ENCODE results near the gene SLC44A5.
"Not testable (repeated sequence)": the region's sequence is repeated elsewhere in the genome, so short reads cannot be mapped to it uniquely, and the experiment has no call there.

The SLC44A5 gene

DNA sequence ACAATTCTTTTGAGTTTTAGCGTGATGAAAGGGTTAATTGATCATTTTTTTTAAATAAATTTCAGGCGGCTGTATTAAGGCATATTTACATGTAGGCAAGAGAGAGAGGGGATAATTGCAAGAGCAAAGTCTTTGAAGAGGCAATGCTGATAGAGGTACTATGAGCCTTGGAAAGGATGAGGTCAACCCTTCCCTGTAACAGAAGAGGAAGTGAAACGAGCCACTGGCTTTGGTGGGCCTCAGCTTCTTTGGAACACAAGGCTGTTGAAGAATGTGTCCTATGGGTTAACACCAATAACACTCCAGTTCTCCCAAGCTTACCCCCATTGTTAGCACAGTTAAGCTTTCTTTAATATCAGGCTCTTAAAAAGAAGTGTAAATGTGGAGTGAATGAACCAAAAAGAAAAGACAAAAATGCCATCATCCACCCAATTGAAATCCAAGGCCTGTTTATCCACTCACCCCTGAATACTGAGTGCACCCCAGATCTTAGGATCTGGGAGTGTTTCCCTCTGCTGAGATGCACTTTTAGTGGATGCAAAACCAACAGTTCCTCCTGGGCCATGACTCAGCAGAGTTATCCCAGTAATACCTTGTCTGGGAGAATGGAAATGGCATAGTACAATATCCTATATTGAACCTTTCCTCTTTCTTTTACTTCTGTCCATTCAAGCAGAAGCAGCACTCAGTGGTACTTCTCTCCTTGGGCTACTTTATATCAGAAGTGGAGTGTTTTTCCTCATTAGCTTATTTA, 216.4 kb downstream of the SLC44A5 start:
- 88 to 94% methylated on average over 3 of the region's 3 CpGs for WGBS, 2 experiments
- no peaks in the 10 kb centered on the region for H3K27me3 ChIP-seq (ENCODE audit: control insufficient read depth, insufficient read depth, low read length, poor library complexity, severe bottlenecking)
- H3K4me3 ChIP-seq (ENCODE audit: insufficient read depth, low read depth, low read length) = no peak overlapping the region
- no peak overlapping the region for H3K27ac ChIP-seq (ENCODE audit: insufficient read depth, low read depth, low read length, poor library complexity, severe bottlenecking)
- no peaks in the 10 kb centered on the region for H3K9me3 ChIP-seq (ENCODE audit: control insufficient read depth, low read length)
- H3K36me3 ChIP-seq (ENCODE audit: control insufficient read depth, insufficient read depth, low read length) = no peaks in the 10 kb centered on the region
- H3K4me1 ChIP-seq (ENCODE audit: control insufficient read depth, insufficient read depth, low read length) = no peaks in the 10 kb centered on the region

DNA sequence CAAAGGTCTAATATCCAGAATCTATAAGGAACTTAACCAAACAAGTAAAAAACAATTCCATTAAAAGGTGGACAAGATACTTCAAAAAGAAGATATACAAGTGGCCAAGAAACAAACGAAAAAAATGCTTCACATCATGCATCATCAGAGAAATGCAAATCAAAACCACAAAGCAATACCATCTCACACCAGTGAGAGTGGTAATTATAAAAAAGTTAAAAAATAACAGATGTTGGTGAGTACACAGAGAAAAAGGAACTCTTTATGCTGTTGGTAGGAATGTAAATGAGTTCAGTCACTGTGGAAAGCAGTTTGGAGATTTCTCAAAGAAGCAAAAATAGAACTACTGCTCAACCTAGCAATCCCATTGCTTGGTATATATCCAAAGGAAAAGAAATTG, 218.6 kb downstream of the SLC44A5 start:
- H3K4me3 ChIP-seq (ENCODE audit: insufficient read depth, low read depth, low read length) = no peak overlapping the region
- H3K9me3 ChIP-seq (ENCODE audit: control insufficient read depth, low read length) = no peaks in the 10 kb centered on the region
- H3K27me3 ChIP-seq (ENCODE audit: control insufficient read depth, insufficient read depth, low read length, poor library complexity, severe bottlenecking) = no peaks in the 10 kb centered on the region
- 86 to 88% methylated on average over 1 of the region's 1 CpG for WGBS, 2 experiments
- H3K36me3 ChIP-seq (ENCODE audit: control insufficient read depth, insufficient read depth, low read length) = no peaks in the 10 kb centered on the region
- H3K4me1 ChIP-seq (ENCODE audit: control insufficient read depth, insufficient read depth, low read length) = no peaks in the 10 kb centered on the region
- no peak overlapping the region for H3K27ac ChIP-seq (ENCODE audit: insufficient read depth, low read depth, low read length, poor library complexity, severe bottlenecking)

DNA sequence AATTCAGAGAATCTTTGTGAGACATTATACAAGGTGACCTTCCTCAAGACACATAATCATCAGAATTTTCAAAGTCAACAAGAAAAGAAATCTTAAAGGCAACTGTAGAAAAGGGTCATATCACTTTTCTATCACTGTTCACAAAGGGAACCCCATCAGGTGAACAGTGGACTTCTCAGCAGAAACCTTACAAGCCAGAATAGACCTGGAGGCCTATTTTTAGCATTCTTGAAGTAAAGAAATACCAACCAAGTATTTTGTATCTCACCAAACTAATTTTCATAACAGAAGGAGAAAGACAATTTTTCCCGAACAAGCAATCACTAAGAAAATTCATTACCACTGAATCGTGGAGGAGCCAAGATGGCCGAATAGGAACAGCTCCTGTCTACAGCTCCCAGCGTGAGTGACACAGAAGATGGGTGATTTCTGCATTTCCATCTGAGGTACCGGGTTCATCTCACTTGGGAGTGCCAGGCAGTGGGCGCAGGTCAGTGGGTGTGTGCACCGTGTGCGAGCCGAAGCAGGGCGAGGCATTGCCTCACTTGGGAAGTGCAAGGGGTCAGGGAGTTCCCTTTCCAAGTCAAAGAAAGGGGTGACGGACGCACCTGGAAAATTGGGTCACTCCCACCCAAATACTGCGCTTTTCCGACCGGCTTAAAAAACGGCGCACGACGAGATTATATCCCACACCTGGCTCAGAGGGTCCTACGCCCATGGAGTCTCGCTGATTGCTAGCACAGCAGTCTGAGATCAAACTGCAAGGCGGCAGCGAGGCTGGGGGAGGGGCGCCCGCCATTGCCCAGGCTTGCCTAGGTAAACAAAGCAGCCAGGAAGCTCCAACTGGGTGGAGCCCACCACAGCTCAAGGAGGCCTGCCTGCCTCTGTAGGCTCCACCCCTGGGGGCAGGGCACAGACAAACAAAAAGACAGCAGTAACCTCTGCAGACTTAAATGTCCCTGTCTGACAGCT, 235.2 kb downstream of the SLC44A5 start:
- WGBS, 2 experiments = 36 to 46% methylated on average over 21 to 23 of the region's 25 CpGs
- H3K36me3 ChIP-seq (ENCODE audit: control insufficient read depth, insufficient read depth, low read length); H3K9me3 ChIP-seq (ENCODE audit: control insufficient read depth, low read length); H3K27ac ChIP-seq (ENCODE audit: insufficient read depth, low read depth, low read length, poor library complexity, severe bottlenecking); H3K4me1 ChIP-seq (ENCODE audit: control insufficient read depth, insufficient read depth, low read length); H3K27me3 ChIP-seq (ENCODE audit: control insufficient read depth, insufficient read depth, low read length, poor library complexity, severe bottlenecking): not testable (repeated sequence)
- peak overlapping the region; percentile 17 for H3K4me3 ChIP-seq (ENCODE audit: insufficient read depth, low read depth, low read length)

DNA sequence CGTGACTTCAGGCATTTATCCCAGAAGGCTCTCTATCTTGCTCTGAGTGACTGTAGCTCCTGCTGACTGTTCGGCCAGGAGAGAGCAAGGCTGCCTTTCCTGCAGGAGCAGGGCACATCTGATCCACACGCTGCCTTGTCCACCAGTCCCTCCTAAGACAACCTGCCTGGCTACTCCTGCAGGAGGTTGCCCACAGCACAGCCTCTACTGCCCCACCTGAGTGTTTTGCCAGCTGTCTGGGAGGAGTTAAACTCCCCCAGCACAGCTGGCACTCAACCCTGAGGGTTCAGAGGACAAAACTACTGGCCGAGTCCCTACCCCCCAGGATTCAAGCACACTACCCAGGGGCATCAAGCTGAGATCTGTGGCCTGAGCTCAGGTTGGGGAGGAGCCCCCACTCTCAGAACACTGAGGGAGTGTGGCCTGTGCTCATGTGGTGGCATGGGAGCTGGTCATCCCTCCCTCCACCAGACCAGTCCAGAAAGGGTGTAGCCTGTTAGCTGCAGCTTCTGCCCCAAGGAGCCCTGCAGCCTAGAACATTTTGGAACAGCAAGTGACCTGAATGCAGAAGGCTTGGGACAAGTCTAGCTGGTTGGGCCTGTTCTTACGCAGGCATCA, 237.3 kb downstream of the SLC44A5 start:
- Histone ChIP-seq H3K4me1 (ENCODE audit: control insufficient read depth, insufficient read depth, low read length) (no peaks in the 10 kb centered on the region), H3K9me3 (ENCODE audit: control insufficient read depth, low read length) (no peaks in the 10 kb centered on the region), H3K27me3 (ENCODE audit: control insufficient read depth, insufficient read depth, low read length, poor library complexity, severe bottlenecking) (no peaks in the 10 kb centered on the region), H3K27ac (ENCODE audit: insufficient read depth, low read depth, low read length, poor library complexity, severe bottlenecking) (no peak overlapping the region), H3K36me3 (ENCODE audit: control insufficient read depth, insufficient read depth, low read length) (no peaks in the 10 kb centered on the region), H3K4me3 (ENCODE audit: insufficient read depth, low read depth, low read length) (no peak overlapping the region)
- WGBS, 2 experiments = 88 to 96% methylated on average over 5 of the region's 5 CpGs

DNA sequence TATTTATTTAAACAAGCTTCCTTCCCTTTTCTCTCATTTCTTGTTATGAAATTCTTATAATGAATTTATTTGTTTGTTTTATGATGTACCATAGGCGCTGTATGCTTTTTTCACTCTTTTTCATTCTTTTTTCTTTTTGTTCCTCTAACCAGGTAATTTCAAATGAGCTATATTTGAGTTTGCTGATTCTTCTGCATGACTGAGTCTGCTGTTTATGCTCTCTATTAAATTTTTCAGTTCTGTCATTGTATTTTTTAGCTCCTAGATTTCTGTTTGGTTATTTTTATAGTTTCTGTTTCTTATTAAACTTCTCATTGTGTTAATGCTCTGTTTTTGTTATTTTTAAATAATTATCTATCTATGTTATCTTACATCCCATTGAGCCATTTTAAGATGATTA, 244.3 kb downstream of the SLC44A5 start:
- H3K36me3 ChIP-seq (ENCODE audit: control insufficient read depth, insufficient read depth, low read length) = peaks cover 5% of the 10 kb centered on the region
- no peak overlapping the region for H3K4me3 ChIP-seq (ENCODE audit: insufficient read depth, low read depth, low read length)
- H3K4me1 ChIP-seq (ENCODE audit: control insufficient read depth, insufficient read depth, low read length) = no peaks in the 10 kb centered on the region
- 100% methylated on average over 1 of the region's 1 CpG; no CpG with 5 or more reads in 1 of the 2 experiments for WGBS, 2 experiments
- H3K27me3 ChIP-seq (ENCODE audit: control insufficient read depth, insufficient read depth, low read length, poor library complexity, severe bottlenecking) = no peaks in the 10 kb centered on the region
- no peaks in the 10 kb centered on the region for H3K9me3 ChIP-seq (ENCODE audit: control insufficient read depth, low read length)
- no peak overlapping the region for H3K27ac ChIP-seq (ENCODE audit: insufficient read depth, low read depth, low read length, poor library complexity, severe bottlenecking)

DNA sequence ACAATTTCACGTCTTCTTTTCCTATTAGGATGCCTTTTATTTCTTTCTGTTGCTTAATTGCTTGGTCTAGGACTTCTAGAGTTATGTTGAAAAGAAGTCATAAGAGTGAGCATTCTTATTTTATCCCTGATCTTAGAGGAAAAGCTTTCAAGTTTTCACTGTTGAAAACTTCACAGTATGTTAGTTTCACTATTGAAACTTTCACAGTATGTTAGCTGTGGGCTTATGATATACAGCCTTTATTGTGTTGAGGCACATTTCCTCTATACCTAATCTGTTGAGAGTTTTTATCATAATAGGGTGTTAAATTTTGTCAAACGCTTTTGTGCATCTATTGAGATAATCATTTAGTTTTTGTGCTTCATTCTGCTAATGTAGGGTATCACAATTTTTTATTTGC, 249.7 kb downstream of the SLC44A5 start:
- Histone ChIP-seq H3K9me3 (ENCODE audit: control insufficient read depth, low read length) (no peaks in the 10 kb centered on the region), H3K27me3 (ENCODE audit: control insufficient read depth, insufficient read depth, low read length, poor library complexity, severe bottlenecking) (no peaks in the 10 kb centered on the region), H3K4me1 (ENCODE audit: control insufficient read depth, insufficient read depth, low read length) (no peaks in the 10 kb centered on the region), H3K27ac (ENCODE audit: insufficient read depth, low read depth, low read length, poor library complexity, severe bottlenecking) (no peak overlapping the region), H3K36me3 (ENCODE audit: control insufficient read depth, insufficient read depth, low read length) (no peaks in the 10 kb centered on the region), H3K4me3 (ENCODE audit: insufficient read depth, low read depth, low read length) (no peak overlapping the region)
- WGBS, 2 experiments = 100% methylated on average over 1 to 2 of the region's 2 CpGs

DNA sequence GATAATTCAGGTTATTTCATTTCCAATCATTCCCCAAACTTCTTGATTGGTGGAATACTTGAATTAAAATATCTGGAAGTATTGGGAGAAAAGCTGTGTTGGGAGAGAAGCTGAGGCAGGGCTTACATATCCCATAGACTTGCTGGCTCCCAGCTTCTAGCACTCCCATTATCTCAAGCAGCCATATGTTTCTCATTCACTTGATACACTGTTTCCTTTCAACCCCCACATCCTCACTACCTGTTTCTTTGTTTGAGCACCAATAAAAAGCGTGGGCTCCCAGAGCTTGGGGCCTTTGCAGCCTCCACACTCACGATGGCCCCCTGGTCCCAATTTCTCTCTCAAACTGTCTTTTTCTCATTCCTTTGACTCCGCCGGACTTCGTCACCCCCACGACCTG, 256.6 kb downstream of the SLC44A5 start:
- WGBS, 2 experiments = 92 to 93% methylated on average over 6 of the region's 6 CpGs

DNA sequence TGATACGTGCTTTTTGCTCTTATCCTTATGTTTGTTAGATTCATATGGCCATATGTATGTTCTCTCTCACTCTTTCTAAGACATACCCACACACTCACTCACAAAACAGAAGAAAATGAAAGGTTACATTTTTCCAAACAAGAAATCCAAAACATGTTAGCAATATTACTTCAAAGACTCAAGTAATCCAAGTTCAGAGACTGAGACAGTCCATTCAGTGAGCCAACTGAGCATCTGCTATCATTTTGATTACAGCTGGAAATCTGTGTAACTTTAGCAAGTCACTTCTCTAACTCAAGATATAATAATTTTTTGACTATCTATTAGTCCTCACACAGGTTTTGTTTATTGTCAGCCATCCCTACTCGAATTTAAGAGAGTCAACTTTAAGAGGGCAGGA, 257.9 kb downstream of the SLC44A5 start:
- Histone ChIP-seq H3K27me3 (ENCODE audit: control insufficient read depth, insufficient read depth, low read length, poor library complexity, severe bottlenecking) (no peaks in the 10 kb centered on the region), H3K4me3 (ENCODE audit: insufficient read depth, low read depth, low read length) (no peak overlapping the region), H3K27ac (ENCODE audit: insufficient read depth, low read depth, low read length, poor library complexity, severe bottlenecking) (no peak overlapping the region), H3K4me1 (ENCODE audit: control insufficient read depth, insufficient read depth, low read length) (no peaks in the 10 kb centered on the region), H3K36me3 (ENCODE audit: control insufficient read depth, insufficient read depth, low read length) (no peaks in the 10 kb centered on the region), H3K9me3 (ENCODE audit: control insufficient read depth, low read length) (no peaks in the 10 kb centered on the region)
- WGBS, 2 experiments = 0 to 50% methylated on average over 1 to 2 of the region's 2 CpGs

More for the DNA sequence above, 256.6 kb downstream of the SLC44A5 start:
- not testable (repeated sequence) for H3K4me3 ChIP-seq (ENCODE audit: insufficient read depth, low read depth, low read length); H3K27ac ChIP-seq (ENCODE audit: insufficient read depth, low read depth, low read length, poor library complexity, severe bottlenecking); H3K9me3 ChIP-seq (ENCODE audit: control insufficient read depth, low read length); H3K27me3 ChIP-seq (ENCODE audit: control insufficient read depth, insufficient read depth, low read length, poor library complexity, severe bottlenecking); H3K36me3 ChIP-seq (ENCODE audit: control insufficient read depth, insufficient read depth, low read length); H3K4me1 ChIP-seq (ENCODE audit: control insufficient read depth, insufficient read depth, low read length)

DNA sequence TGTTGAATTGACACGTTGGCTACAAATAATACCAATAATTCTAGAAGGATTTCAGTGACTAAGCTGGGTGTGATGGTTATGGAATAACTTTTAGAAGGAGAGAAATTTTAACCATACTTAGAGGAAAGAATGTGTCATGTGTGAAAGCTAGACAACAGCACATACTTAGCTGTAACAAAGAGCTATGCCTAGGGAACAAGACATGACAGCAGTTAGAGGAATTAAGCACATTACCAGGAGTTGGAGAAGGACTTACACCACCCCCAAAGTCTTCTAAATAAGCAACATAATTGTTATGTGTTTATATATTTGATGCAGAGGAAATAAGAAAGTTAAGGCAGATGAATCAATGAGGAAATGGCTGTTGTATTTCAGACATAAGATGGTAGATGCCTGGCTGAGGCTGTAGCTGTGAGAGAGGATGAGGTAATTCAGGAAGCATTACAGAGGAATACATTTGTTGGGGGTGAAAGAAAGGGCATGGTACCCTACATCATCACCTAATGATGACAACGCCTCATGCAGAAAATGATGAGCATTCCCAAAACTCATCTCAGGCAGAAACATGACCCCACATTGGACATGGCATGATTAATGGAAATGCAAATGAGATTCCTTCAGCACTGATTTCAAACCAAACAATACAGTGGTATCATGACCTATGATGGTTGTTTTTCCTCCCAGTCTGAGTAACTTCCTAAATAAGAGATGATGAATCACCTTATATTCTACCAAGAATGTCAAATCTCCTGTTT, 265.2 kb downstream of the SLC44A5 start:
- H3K27ac ChIP-seq (ENCODE audit: insufficient read depth, low read depth, low read length, poor library complexity, severe bottlenecking) = no peak overlapping the region
- no peak overlapping the region for H3K4me3 ChIP-seq (ENCODE audit: insufficient read depth, low read depth, low read length)
- WGBS, 2 experiments = 94 to 100% methylated on average over 1 to 2 of the region's 2 CpGs
- H3K27me3 ChIP-seq (ENCODE audit: control insufficient read depth, insufficient read depth, low read length, poor library complexity, severe bottlenecking) = no peaks in the 10 kb centered on the region
- H3K9me3 ChIP-seq (ENCODE audit: control insufficient read depth, low read length) = no peaks in the 10 kb centered on the region
- H3K36me3 ChIP-seq (ENCODE audit: control insufficient read depth, insufficient read depth, low read length) = no peaks in the 10 kb centered on the region
- no peaks in the 10 kb centered on the region for H3K4me1 ChIP-seq (ENCODE audit: control insufficient read depth, insufficient read depth, low read length)
